ENCODE results near the gene CEP128. TPM values are rescaled to one million over a fixed set of nuclear protein-coding genes. Genes with fewer than 3 reads are reported as not detected.

Gene CEP128
- total RNA-seq, 1 experiment from 2014 or later: 16.4 TPM

GRCh38 chr14:80607430-80608190 is 333.9 kb downstream of the CEP128 start:
- Histone ChIP-seq H3K27ac (ENCODE audit: low read depth, low read length) (no peak overlapping the region), H3K36me3 (ENCODE audit: control insufficient read depth in 1 of 2, insufficient read depth in 2 of 2, low read length in 2 of 2) (no peaks in the 10 kb centered on the region), H4K20me1 (ENCODE audit: insufficient read depth) (no peaks in the 10 kb centered on the region), H3K27me3 (ENCODE audit: insufficient read depth, low read length) (no peaks in the 10 kb centered on the region), H2AFZ (ENCODE audit: low read depth, low read length, poor library complexity, severe bottlenecking) (no peak overlapping the region), H3K79me2 (ENCODE audit: insufficient read depth, low read length) (no peaks in the 10 kb centered on the region), H3K9me3 (ENCODE audit: control insufficient read depth in 1 of 2, insufficient read depth in 1 of 2, low read depth in 1 of 2, low read length in 2 of 2) (no peaks in the 10 kb centered on the region), H3K4me1 (ENCODE audit: control insufficient read depth in 1 of 2, insufficient read depth in 2 of 2, low read length in 2 of 2) (no peaks in the 10 kb centered on the region), H3K4me3 (replicated peaks in 1 of 2; ENCODE audit: low read depth in 1 of 2, low read length in 2 of 2) (no peak overlapping the region), H3K9me2 (ENCODE audit: insufficient read depth) (no peaks in the 10 kb centered on the region), H3K9ac (ENCODE audit: low read length) (no peak overlapping the region), H3K4me2 (ENCODE audit: low read length) (no peak overlapping the region)
- BruUV-seq (replicated peaks): no TSS peak
- ATAC-seq: no peak
- CTCF ChIA-PET: no interaction called here
- intact Hi-C loops (cut with micrococcal nuclease): no loop called here
- RAD21 ChIA-PET (ENCODE audit: low non-redundant PET in 1 of 2, low total read pairs in 2 of 2, uncharacterized antibody in 2 of 2, unreplicated experiment in 2 of 2): no interaction called here
- TF ChIP-seq EZH2phosphoT487 (IDR thresholded peaks at IDR 0.05; ENCODE audit: borderline replicate concordance) (no peak), ZFX (IDR thresholded peaks at IDR 0.05) (no peak), ELF1 (IDR thresholded peaks at IDR 0.05; ENCODE audit: borderline replicate concordance, low read depth) (no peak), MAX (IDR thresholded peaks at IDR 0.05) (no peak), ZBTB33 (IDR thresholded peaks at IDR 0.05; ENCODE audit: extremely low read depth, insufficient replicate concordance, low read length) (no peak), TCF7L2 (IDR thresholded peaks at IDR 0.05; ENCODE audit: borderline replicate concordance, extremely low read depth, insufficient read depth, insufficient read length) (no peak), SRF (IDR thresholded peaks at IDR 0.05; ENCODE audit: low read depth) (no peak), REST (IDR thresholded peaks at IDR 0.05; ENCODE audit: low read depth) (no peak), SP1 (IDR thresholded peaks at IDR 0.05; ENCODE audit: low read depth) (no peak), CBX3 (IDR thresholded peaks at IDR 0.05; ENCODE audit: low read depth) (no peak), SIN3A (IDR thresholded peaks at IDR 0.05; ENCODE audit: low read depth) (no peak), POLR2A (IDR thresholded peaks at IDR 0.05; ENCODE audit: borderline replicate concordance, extremely low read depth, insufficient read depth, insufficient read length) (no peak), CTCF (IDR thresholded peaks at IDR 0.05 in 2 of 3, conservative IDR thresholded peaks at IDR 0.05 in 1 of 3; ENCODE audit: borderline replicate concordance in 1 of 3, insufficient read depth in 1 of 3, low read depth in 2 of 3, low read length in 2 of 3) (no peak)
- no peak for DNase-seq (ENCODE audit: low read depth, low spot score)
- POLR2A ChIA-PET: no interaction called here

All from HCT116 (cell line).